Fibroblast of lung (primary cell): Measurements from ENCODE around the gene KCTD16. TPM values are rescaled to one million over a fixed set of nuclear protein-coding genes. Genes with fewer than 3 reads are reported as not detected.

Source experiments
- DNase-seq, 2 donors: peaks; one replicate each; pipeline versions ENCODE4 v3.0.0 to v3.0.0-alpha.2; 2010; ENCODE audit warnings: low read depth in 2 of 2
- H2AFZ ChIP-seq: 2 replicates; pipeline ENCODE4 v1.5.1; 2012; ENCODE audit warnings: low read length, control low read depth, inconsistent platforms
- H3K27ac ChIP-seq: 2 replicates; pipeline ENCODE4 v1.5.1; 2011; ENCODE audit warnings: low read length, control low read depth; ENCODE audit not compliant: insufficient read depth
- H3K27me3 ChIP-seq: 2 replicates; pipeline ENCODE4 v1.5.1; 2011; ENCODE audit warnings: mild to moderate bottlenecking, low read length; ENCODE audit not compliant: control insufficient read depth, insufficient read depth
- H3K36me3 ChIP-seq: 2 replicates; pipeline ENCODE4 v1.5.1; 2011; ENCODE audit warnings: low read length; ENCODE audit not compliant: control insufficient read depth, insufficient read depth
- H3K4me1 ChIP-seq: 2 replicates; pipeline ENCODE4 v1.5.1; 2011; ENCODE audit warnings: low read length; ENCODE audit not compliant: control insufficient read depth, insufficient read depth; ENCODE audit errors: extremely low read depth
- H3K4me2 ChIP-seq: 2 replicates; pipeline ENCODE4 v1.5.1; 2011; ENCODE audit warnings: low read length, control low read depth; ENCODE audit not compliant: insufficient read depth; ENCODE audit errors: extremely low read depth
- H3K4me3 ChIP-seq, 4 experiments: fragments of 200-600 bp in 1 of 4; sonication (generic) in 1 of 4; replicated peaks in 1 of 4; 2 replicates each; pipeline ENCODE4 v1.5.1; 2011 to 2016; ENCODE audit warnings: low read length in 4 of 4, low read depth in 3 of 4, mild to moderate bottlenecking in 3 of 4, control low read depth in 2 of 4, inconsistent platforms in 1 of 4, mixed read lengths in 1 of 4; ENCODE audit not compliant: insufficient read depth in 1 of 4; ENCODE audit errors: control extremely low read depth in 1 of 4
- H3K79me2 ChIP-seq: 2 replicates; pipeline ENCODE4 v1.5.1; 2012; ENCODE audit warnings: mild to moderate bottlenecking, low read length, inconsistent platforms; ENCODE audit not compliant: control insufficient read depth, insufficient read depth
- H3K9ac ChIP-seq: 2 replicates; pipeline ENCODE4 v1.5.1; 2011; ENCODE audit warnings: mild to moderate bottlenecking, low read length, control low read depth; ENCODE audit not compliant: insufficient read depth
- H3K9me3 ChIP-seq: 2 replicates; pipeline ENCODE4 v1.5.1; 2012; ENCODE audit warnings: low read depth, low read length; ENCODE audit not compliant: control insufficient read depth, insufficient read depth
- H4K20me1 ChIP-seq: 2 replicates; pipeline ENCODE4 v1.5.1; 2011; ENCODE audit warnings: low read length; ENCODE audit not compliant: control insufficient read depth, insufficient read depth; ENCODE audit errors: extremely low read depth
- CTCF ChIP-seq, 2 donors: IDR thresholded peaks in 1 of 2; conservative IDR thresholded peaks in 1 of 2; 1 replicate in 1 of 2; 2 replicates in 1 of 2; pipeline ENCODE4 v1.5.1; 2011 to 2012; ENCODE audit warnings: low read length in 2 of 2, control low read depth in 1 of 2, inconsistent platforms in 1 of 2, low read depth in 1 of 2, mild to moderate bottlenecking in 1 of 2
- EZH2 ChIP-seq: IDR thresholded peaks from 2 replicates; pipeline ENCODE4 v1.5.1; 2012; ENCODE audit warnings: low read length, control low read depth, mild to moderate bottlenecking; ENCODE audit errors: missing control alignments
- polyA plus RNA-seq, 2 donors: library from polyadenylated mRNA; depleted of rRNA in 1 of 2; stranded (reverse) in 1 of 2; unstranded in 1 of 2; fragments of >200 nt; gene quantifications; 2 replicates each; pipeline ENCODE4 v1.2.1, GENCODE V29; 2011 to 2012; ENCODE audit warnings: missing spikeins in 1 of 2
- total RNA-seq: library from RNA; depleted of rRNA; stranded (reverse); fragments of >200 nt; gene quantifications from 2 replicates; pipeline ENCODE4 v1.2.1, GENCODE V29; 2014

KCTD16 gene
- total and polyA plus RNA-seq, 2 donors (not counting 1 experiment from before 2014, with no cell fraction given), result 0.32 to 1.2 TPM

DNA sequence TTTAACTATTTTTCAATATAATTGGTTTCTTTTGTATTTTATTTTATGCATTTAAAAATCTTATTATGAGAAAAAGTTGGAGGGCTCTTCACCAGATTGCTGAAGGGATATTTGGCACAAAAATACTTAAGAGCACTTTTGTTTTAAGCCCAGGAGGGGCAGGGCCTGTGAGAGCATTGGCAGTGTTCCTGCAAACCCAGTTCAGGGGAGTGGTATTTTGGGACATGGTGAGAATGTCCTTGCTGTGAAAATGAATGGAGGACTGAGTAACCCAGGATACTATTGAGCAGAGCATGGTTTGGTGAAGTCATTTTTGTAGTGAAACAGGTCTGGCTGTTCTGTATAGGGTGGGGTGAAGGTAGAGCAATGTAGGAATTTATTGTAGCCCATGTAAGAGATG, 121.4 kb downstream of the KCTD16 start:
- TF ChIP-seq CTCF (conservative IDR thresholded peaks at IDR 0.05 in 1 of 2, IDR thresholded peaks at IDR 0.05 in 1 of 2; ENCODE audit: low read depth in 1 of 2, low read length in 2 of 2), result no peak
- no peak for TF ChIP-seq EZH2
- H4K20me1 ChIP-seq, result no peaks in the 10 kb centered on the region
- H3K27me3 ChIP-seq, result peaks cover 2% of the 10 kb centered on the region

DNA sequence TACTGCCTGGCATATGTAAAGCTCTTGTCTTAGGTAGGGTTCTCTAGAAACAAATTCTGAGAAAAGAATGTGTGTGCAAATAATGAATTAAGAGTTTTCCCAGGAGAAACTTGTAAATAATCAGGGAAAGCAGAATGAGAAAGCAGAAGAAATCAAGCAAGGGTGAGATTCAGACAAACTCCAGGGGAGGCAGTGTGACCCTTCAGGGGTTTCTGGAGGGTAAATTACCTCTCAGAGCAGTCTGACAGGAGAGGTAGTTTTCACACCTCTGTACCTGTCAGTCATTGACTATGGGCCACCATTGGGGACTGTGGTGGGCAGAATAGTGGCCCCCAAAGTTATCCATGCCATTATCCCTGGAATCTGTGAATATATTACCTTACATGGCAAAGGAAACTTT, 124.6 kb downstream of the KCTD16 start:
- H3K4me1 ChIP-seq, result no peaks in the 10 kb centered on the region
- no peaks in the 10 kb centered on the region for H3K9me3 ChIP-seq
- DNase-seq, result no peak
- H3K27ac ChIP-seq, result no peak overlapping the region
- TF ChIP-seq EZH2, result no peak
- TF ChIP-seq CTCF (conservative IDR thresholded peaks at IDR 0.05 in 1 of 2, IDR thresholded peaks at IDR 0.05 in 1 of 2; ENCODE audit: low read depth in 1 of 2, low read length in 2 of 2), result no peak
- no peak overlapping the region for H3K4me2 ChIP-seq
- no peak overlapping the region for H3K4me3 ChIP-seq
- H3K9ac ChIP-seq, result no peak overlapping the region
- H3K36me3 ChIP-seq, result no peaks in the 10 kb centered on the region
- no peaks in the 10 kb centered on the region for H4K20me1 ChIP-seq
- H3K79me2 ChIP-seq, result no peaks in the 10 kb centered on the region
- H3K27me3 ChIP-seq, result peaks cover 2% of the 10 kb centered on the region
- no peak overlapping the region for H2AFZ ChIP-seq

More for the DNA sequence above, 121.4 kb downstream of the KCTD16 start:
- Histone ChIP-seq H3K27ac (no peak overlapping the region), H3K4me2 (no peak overlapping the region), H3K4me3 (no peak overlapping the region), H3K79me2 (no peaks in the 10 kb centered on the region), H2AFZ (no peak overlapping the region), H3K36me3 (no peaks in the 10 kb centered on the region), H3K4me1 (no peaks in the 10 kb centered on the region), H3K9ac (no peak overlapping the region), H3K9me3 (no peaks in the 10 kb centered on the region)
- no peak for DNase-seq

- H3K9me3 ChIP-seq, result no peaks in the 10 kb centered on the region
- no peaks in the 10 kb centered on the region for H3K36me3 ChIP-seq
- no peaks in the 10 kb centered on the region for H3K79me2 ChIP-seq
- H3K4me1 ChIP-seq, result no peaks in the 10 kb centered on the region
- no peak for TF ChIP-seq CTCF (conservative IDR thresholded peaks at IDR 0.05 in 1 of 2, IDR thresholded peaks at IDR 0.05 in 1 of 2; ENCODE audit: low read depth in 1 of 2, low read length in 2 of 2)
- no peak for TF ChIP-seq EZH2
- H3K27me3 ChIP-seq, result peaks cover 2% of the 10 kb centered on the region
- H3K9ac ChIP-seq, result no peak overlapping the region
- H3K27ac ChIP-seq, result no peak overlapping the region
- no peaks in the 10 kb centered on the region for H4K20me1 ChIP-seq
- H3K4me2 ChIP-seq, result no peak overlapping the region
- DNase-seq, result no peak
- H2AFZ ChIP-seq, result no peak overlapping the region
- H3K4me3 ChIP-seq, result no peak overlapping the region
Observed at GRCh38 chr5:144297081-144297480, 126.4 kb downstream of the KCTD16 start.
